ENCODE measurements around the gene CYP3A4.
"Not testable (repeated sequence)": the region's sequence is repeated elsewhere in the genome, so short reads cannot be mapped to it uniquely, and the experiment has no call there.

Gene CYP3A4

DNA sequence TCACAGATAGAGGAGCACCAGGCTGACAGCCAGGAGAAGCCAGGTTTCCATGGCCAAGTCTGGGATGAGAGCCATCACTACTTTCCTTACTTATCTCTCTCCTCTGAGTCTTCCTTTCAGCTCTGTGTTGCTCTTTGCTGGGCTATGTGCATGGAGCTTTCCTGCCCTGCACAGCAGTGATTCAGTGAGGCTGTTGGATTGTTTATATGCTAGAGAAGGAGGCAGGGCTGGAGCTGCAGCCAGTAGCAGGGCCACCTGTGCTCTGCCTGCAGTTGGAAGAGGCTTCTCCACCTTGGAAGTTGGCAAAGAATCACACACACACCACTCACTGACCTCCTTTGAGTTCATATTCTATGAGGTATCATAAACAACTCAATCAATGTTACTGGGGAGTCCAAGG, at the start of gene CYP3A4:
Gene CYP3A4, minus strand, starts transcription at position 178 of the 400 bp plus-strand sequence. Its CDS starts 103 bp downstream, at position 75.
- DNase-seq, result no peak

DNA sequence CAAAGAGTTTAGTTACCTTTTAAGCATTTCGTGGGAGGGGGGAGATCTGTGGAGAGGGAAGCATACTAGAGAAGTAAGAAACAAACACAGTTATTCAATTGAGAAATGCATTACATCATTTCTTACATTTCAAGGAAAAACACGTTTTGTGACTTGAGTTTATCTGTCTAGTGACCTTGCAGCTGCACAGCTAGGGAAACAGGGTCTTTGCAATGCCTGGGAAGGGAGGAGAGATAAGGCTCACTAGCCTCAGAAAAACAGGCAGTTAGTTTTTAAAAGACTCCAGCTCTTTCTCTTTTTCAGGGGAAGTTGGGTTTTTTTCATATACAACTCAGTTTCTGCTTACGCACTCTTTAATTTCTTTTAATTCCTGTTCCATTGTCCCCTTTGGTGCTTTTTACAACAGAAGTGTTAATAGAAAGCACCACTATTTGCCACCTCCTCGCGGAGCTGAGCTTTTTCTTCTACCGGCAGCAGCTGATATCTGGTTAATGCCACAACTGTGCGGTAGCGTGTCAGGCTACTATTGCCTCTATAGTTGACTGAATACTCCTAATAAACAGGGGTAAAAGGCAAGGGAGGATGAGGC, 49.4 kb upstream of the CYP3A4 start:
- DNase-seq, result no peak

DNA sequence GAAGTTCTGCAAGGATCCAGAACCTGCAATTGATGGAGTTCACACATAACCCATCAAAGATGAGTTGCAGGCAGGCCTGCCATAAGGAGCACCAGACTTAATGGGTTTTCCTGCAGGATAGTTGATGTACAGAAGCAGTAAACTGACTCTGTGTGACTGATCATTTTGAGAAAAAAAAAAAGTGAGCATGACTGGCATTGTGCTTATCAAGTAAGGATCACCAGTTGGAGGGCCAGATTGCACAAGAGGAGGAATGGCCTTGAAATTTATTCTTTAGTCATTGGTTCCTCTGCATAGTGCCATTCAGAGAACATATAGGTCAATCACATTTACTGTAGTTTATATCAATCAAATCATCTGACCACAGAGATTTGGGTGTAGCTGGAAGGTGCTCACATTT, 47.6 kb upstream of the CYP3A4 start:
- no peak for DNase-seq

DNA sequence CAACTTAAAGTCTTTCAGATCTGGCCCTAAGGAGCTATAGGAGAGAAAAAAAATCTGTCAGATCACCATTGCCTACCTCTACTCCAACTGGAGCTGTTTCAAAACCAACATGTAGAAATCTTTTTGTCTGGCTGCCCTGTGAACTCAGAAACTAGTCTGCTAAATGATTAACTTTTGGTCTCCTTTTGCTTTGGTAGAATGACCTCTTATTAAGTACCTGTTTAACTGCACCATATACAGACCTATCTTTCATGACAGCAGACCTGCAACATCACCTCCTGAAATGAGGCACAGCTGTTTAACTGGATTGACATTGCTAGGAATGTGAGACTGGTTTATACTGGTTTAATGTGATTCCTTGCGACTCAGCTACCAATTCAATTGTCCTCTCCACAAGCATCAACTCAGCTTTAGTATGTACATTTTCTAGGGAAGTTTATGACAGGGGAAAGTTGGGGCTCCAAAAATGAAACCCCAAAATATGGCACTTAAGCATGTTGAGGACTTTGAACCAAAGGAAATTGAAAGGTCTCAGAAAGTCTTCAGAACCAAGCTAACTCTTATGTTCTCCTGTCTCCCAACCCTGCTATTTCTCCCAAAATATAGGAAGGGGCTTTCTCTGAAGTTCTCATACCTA, 45.7 kb upstream of the CYP3A4 start:
- no peak for DNase-seq

DNA sequence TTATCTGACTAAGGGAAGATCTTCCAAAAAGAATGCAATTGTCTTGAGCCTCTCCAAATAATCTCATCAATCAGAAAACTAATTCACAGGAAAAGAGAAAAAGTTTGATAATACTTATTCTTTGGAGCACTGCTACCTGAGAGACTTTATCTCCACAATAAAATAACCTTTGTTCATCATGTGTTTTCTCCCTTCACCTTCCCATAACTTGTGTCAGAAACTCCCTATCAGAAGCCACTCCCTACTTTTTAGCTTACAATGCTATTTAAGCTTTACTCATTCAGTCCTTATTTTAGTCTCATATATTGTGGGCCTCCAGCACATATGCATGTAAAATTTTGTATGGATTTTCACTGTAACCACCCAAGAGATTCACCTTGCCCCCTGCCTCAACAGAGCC, 44.8 kb upstream of the CYP3A4 start:
- no peak for DNase-seq

DNA sequence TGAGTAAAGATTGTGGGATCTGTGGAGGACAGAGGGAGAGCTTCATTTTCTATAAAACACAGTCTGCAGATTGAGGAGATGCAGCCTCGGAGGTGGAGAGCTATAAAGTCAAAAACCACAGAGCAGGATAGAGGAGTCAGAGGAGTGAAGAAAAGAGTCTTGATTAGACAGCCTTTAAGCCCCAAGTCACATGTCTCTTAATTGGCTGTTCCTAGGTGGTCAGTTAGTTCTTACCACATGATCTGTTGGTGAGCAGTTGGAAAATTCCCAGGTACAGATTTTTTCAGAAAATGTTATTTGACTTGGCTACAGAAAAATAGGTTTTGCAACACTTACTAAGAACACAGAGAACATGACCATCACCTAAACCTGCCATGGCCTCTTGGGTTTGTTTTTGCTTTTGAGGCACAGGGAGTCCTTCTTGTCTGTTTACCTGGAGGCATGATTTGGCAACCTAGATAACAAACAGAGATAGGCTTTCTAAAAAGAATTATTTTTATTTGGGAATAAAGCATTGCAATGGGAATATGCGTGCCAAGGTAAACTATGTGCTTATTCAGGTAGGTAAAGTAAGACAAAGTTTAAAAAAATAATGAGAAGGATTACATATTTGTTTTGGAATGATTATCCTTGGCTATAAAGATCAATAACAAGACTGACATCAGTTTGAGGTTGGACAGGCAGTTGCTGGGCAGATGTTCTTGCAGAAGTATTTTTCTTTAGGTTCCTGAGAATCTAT, 43.2 kb upstream of the CYP3A4 start:
- no peak for DNase-seq

DNA sequence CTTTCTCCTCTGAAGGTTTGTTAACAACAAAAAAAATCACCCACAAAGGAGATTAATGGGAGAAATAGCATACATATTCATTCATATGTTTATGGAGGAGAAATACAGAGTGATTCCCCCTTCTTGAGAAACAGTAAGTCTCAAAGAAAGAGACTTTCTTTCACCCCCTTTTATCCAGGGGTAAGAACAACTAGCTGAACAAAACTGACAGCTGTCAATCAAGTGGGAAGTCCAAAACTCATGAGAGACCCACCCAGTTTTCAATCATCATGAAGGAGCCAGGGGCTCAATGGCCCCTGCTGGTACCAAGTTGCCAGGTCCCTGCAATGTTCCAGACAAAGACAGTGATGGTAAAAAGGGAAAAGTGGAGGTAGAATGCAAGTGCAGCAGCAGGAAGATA, 41.9 kb upstream of the CYP3A4 start:
- DNase-seq, result no peak

DNA sequence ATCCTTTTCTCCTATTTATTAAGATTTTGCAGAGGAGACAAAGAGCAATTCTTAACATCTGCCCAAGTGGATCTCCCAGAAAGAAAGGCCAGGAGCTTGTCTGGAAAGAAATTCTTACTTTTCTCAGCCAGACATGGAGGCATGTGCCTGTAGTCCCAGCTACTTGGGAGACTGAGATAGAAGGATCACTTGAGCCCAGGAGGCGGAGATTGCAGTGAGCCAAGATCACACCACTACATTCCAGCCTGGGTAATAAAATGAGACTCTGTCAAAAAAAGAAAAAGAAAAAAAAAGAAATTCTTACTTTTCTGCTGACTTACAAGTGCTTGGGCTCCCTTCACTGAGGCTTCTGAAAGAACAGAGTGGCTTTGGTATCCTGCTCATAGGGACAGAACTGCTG, 41.5 kb upstream of the CYP3A4 start:
- no peak for DNase-seq

DNA sequence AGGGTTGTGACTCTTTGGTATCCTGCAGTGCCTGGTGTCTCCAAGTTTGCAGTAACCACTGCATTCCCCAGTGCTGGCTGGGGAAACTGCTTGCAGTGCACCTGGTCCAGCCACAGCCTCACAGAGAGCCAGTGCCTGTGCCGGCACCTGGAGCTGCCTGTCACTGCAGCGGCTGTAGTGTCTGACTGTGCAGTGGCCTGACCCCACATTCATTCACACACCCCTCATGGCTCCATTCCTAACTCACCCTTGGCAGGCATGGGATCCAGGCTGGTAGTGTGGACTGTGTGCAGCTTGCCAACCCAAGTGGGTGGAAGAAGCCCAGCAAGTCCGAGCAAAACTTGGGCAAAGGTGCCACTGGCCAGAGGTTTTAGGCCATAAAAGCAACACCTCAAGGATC, 40.1 kb upstream of the CYP3A4 start:
- DNase-seq, result no peak

DNA sequence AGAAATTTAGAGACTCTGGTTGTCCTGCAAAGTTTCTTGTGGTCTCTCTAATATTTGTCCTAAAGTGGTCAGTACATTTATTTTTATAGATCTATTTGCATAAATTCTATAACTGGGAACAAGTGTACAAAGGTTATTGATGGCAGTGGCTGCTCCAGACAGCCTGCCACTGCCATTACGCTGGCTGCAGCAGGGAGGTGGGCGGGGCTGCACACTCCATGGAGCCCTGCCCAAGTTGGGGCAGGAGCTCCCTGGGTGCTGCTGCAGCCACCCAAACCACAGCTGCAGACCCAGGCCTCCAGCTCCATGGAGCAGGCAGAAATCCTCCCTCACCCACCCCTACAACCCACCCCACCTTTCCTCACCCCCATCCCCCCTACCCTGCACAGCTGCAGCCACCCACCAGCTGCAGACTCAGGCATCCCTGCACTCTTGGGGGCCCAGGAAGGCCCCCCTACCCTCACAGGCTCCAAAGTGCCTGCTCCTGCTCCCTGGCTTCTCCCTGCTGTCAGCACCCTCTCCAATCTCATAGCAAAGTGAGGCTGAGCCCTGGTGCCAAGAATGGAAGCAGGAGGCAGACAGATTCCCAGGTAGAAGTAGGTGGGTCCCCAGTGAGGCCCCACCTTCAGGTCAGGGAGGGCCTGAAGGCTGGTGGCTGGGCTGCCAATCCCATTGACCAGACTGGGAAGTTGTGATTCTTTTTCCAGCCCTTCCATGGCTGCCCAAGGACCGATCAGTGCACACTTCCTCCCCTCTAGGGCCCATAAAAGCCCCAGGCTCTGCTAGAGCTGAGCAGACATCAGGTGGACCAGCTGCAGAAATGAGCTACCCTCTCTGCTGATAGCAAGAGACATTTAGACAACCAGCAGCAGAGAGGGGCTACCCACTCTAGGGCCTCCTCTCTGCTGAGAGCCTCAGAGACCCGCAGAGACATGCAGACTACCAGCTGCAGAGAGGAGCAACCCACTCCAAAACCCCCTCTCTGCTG, 39.0 kb upstream of the CYP3A4 start:
- DNase-seq, result no peak

DNA sequence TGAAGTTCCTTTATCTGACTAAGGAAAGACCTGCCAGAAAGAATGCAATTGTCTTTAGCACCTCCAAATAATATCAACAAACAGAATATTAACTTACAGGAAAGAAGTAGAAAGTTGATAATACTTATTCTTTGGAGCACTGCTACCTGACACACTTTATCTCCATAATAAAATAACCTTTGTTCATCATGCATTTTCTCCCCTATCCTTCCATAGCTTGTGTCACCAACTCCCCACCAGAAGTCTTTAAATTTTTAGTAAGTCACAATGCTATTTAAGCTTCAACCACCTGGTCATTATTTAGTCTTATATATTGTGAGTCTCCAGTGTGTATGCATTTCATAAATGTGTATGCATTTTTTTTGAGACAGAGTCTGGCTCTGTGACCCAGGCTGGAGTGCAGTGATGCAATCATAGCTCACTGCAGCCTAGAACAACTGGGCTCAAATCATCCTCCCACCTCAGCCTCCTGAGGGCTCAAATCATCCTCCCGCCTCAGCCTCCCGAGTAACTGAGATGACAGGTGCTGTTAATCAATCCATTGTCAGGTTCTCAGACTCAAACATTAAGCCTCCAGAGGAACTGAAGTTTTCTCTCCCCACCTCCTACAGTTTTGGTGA, 36.5 kb upstream of the CYP3A4 start:
- no peak for DNase-seq

DNA sequence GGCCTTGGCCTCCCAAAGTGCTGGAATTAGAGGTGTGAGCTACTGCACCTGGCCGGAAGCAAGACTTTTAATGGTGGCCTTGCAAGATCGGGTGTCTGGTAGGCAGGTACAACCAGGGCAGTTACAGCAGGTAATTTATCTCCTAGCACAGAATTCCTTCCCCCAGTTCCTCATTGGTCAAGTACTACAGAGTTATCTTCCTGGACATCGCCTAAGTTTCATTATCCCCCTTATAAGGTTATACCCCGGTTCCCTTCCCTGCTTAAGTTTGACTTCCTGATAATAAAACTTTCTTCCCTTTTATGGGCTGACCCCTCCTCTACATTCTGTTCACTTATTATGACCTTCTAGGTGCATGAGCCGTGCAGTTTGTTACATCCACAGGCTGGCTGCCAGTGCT, 24.8 kb upstream of the CYP3A4 start:
- DNase-seq, result no peak

DNA sequence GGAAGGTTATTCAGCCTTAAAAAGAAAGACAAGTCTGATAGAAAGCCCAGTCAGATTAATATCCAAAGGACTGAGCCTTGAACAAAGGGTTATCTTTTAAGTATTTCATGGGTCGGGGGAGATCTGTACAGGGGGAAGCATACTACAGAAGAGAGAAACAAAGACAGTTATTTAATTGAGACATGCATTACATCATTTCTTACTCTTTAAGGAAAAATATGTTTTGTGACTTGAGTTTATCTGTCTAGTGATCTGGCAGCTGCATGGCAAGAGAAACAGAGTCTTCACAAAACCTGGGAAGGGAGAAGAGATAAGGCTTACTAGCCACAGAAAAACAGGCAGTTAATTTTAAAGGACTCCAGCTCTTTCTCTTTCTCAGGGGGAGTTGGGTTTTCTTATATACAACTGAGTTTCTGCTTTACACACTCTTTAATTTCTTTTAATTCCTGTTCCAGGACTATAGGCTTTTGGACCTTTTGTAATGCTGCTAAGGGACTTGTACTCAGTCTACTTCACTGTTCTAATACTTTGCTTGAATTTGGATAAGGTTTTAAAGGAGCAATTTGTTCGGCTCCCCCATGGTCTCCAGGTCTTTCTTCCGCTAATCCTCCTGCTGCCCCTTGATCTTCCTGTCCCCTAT, 23.0 kb upstream of the CYP3A4 start:
- DNase-seq, result no peak

DNA sequence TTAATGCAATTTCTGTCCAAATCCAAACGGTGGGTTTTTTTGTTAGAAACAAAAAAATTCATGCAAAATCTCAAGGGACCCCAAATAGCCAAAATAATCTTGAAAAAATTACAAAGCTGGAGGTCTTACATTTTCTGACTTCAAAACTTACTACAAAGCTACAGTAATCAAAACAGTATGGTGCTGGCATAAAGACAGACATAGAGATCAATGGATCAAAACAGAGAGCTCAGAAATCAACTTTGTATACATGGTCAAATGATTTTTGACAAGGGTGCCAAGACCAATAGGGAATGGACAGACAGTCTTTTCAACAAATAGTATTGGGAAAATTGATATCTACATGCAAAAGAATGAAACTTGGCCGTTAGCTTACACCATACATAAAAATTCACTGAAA, 21.7 kb upstream of the CYP3A4 start:
- no peak for DNase-seq

DNA sequence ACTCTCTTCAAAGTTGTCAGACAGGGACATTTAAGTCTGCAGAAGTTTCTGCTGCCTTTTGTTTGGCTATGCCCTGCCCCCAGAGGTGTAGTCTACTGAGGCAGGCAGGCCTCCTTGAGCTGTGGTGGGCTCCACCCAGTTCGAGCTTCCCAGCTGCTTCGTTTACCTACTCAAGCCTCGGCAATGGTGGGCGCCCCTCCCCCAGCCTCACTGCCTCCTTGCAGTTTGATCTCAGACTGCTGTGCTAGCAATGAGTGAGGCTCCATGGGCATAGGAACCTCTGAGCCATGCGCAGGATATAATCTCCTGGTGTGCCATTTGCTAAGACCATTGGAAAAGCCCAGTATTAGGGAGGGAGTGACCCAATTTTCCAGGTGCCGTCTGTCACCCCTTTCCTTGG, 19.1 kb upstream of the CYP3A4 start:
- not testable (repeated sequence) for DNase-seq

DNA sequence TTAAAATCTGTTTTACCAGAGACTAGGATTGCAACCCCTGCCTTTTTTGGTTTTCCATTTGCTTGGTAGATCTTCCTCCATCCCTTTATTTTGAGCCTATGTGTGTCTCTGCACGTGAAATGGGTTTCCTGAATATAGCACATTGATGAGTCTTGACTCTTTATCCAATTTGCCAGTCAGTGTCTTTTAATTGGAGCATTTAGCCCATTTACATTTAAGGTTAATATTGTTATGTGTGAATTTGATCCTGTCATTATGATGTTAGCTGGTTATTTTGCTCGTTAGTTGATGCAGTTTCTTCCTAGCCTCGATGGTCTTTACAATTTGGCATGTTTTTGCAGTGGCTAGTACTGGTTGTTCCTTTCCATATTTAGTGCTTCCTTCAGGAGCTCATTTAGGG, 17.4 kb upstream of the CYP3A4 start:
- not testable (repeated sequence) for DNase-seq

DNA sequence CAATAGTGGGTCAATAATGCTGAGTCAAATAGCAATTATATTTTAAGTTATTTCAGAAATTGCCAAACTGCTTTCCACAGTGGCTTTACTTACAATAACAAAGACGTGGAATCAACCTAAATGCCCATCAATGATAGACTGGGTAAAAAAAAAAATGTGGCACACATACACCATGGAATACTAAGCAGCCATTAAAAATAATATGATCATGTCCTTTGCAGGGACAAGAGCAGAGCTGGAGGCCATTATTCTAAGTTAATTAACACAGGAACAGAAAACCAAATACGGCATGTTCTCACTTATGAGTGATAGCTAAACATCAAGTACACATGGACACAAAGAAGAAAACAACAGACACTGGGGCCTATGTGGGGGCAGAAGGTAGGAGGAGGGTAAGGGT, 15.0 kb upstream of the CYP3A4 start:
- DNase-seq, result no peak

DNA sequence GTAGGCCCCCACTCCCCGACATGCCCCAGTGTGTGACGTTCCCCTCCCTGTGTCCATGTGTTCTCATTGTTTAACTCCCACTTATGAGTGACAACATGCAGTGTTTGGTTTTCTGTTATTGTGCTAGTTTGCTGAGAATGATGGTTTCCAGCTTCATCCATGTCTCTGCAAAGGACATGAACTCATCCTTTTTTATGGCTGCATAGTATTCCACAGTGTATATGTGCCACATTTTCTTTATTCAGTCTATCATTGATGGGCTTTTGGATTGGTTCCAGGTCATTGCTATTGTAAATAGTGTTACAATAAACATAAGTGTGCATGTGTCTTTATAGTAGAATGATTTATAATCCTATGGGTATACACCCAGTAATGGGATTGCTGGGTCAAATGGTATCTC, 11.9 kb upstream of the CYP3A4 start:
- not testable (repeated sequence) for DNase-seq

DNA sequence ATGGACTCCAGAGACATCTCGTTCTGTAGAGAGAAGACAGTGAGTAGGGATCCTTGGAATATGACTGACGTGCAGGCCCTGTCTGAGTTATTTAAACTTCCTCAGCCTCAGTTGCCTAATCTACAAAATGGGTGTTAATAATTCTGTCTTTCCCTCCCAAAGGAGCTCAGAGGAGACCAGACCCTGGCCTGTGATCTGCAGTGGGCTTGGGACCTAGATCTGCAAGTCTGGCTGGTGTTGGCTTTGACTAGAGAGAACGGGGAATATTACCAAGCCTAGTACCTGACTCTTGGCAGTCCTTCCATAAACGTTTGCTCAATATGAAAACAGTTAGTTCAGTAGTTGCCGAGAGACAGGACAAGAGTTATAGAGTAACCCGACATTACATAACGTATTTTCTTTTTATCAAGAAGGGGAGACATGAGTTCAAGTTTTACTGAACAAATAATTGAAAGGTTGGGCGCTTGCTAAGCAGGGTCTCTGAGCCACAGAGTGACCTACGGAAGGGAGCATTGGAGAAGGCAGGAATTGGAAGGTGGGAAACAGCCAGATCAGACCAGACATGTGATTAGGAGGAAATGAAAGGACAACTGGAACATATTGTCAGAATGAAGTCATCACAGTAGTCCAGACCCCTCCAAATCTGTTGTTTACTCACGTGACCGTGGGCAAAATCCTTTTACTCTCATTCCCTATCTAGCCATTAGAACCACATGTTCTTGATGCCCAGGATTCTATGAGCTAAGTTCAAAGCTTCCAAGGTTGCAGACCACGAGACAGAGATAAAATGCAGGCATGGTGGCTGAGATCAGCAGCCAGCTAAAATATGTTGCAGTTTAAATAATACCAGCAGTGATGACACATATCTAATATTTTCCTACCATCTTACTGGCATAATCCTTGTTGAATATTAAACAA, 10.9 kb upstream of the CYP3A4 start:
- no peak for DNase-seq

DNA sequence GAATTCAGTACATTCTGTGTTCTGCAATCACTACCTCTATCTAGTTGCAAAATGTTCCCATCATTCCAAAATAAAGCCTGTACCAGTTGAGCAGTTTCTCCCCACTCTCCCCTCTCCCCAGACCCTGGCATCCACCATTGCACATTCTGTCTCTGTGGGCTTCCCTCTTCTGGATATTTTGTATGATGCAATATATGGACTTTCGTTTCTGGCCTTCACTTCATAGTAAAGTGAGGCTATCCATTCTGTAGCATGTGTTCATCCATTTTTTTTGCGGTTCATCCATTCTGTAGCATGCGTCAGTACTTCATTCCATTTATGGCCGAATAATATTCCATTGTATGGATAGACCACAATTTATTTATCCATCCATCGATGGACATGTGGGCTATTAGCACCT, 9.5 kb upstream of the CYP3A4 start:
- DNase-seq, result no peak

DNA sequence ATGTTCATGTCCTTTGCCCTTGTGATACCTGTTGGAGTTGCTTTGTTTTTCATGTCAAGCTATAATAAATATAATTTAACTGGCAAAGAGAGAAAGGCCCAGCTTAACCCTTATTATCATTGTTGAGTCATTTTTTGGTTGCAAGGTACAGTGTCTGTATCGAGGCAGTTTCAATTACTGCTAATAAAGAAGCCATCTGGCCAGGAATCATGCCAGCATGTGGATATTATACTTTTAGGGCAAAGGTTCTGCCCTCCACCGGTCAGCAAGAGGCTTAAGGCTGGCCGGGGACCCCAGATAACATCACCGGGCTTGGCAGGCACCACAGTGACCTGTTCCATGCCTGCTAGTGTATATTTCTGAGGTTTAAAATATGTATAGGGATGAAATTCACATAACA, 9.0 kb upstream of the CYP3A4 start:
- no peak for DNase-seq

Data from stimulated activated naive CD4-positive, alpha-beta T cell (primary cell).